ENCODE data around the gene RUNX1.

DNA sequence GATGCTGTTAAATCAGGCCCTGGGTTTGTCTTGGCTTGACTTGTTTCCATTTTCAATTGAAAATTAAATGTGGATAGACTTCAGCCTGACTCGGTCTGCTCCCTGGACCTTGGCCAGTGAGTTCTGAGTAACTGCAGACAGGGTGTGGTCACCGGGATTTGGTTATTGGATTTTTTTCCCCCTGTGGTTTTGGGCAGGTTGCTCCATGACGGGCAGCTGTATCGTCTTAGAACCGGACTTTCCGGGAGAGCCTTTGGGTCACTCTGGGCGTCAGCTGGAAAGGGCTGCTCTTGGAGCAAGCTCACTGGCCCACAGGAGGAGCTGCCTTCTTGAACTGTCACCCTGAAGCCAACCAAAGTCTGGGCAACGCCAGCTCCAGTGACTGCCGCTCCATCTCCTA is 305.3 kb downstream of the RUNX1 start:
- TF ChIP-seq POLR2A (IDR thresholded peaks at IDR 0.05) (no peak), POLR2AphosphoS5 (IDR thresholded peaks at IDR 0.05) (no peak)
- TF ChIP-seq, protein P1, sequence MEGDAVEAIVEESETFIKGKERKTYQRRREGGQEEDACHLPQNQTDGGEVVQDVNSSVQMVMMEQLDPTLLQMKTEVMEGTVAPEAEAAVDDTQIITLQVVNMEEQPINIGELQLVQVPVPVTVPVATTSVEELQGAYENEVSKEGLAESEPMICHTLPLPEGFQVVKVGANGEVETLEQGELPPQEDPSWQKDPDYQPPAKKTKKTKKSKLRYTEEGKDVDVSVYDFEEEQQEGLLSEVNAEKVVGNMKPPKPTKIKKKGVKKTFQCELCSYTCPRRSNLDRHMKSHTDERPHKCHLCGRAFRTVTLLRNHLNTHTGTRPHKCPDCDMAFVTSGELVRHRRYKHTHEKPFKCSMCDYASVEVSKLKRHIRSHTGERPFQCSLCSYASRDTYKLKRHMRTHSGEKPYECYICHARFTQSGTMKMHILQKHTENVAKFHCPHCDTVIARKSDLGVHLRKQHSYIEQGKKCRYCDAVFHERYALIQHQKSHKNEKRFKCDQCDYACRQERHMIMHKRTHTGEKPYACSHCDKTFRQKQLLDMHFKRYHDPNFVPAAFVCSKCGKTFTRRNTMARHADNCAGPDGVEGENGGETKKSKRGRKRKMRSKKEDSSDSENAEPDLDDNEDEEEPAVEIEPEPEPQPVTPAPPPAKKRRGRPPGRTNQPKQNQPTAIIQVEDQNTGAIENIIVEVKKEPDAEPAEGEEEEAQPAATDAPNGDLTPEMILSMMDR (IDR thresholded peaks at IDR 0.05 in 8 of 11, conservative IDR thresholded peaks at IDR 0.05 in 3 of 11), result no peak

Measured in spleen (tissue), 7 donors.